Measurements from ENCODE around the gene ATP1A3.
A peak's percentile ranks its signal among the peaks of the same experiment; 100 is the strongest.

The ATP1A3 gene

GRCh38 chr19:41984961-41985360 lies 9.1 kb downstream of the ATP1A3 start:
- no peak for DNase-seq

DNA sequence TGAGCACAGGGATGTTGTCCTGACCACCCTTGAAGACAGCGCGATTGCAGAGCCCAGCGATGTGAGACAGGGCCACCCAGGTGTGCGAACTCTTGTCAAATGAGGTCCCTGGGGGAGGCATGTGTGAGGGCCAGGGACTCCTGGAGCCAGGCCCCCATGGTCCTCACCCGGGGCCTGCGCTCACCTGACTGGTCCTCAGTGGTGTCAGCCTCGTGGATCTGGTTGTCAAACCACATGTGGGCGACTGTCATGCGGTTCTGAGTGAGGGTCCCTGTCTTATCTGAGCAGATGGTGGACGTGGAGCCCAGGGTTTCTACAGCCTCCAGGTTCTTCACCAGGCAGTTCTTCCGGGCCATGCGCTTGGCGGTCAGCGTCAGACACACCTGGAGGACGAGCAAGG lies 12.3 kb downstream of the ATP1A3 start:
- no peak for DNase-seq

- no peak for DNase-seq
These were observed 15.6 kb downstream of the ATP1A3 start for GRCh38 chr19:41978470-41978869.

GRCh38 chr19:41977916-41978315 lies 16.1 kb downstream of the ATP1A3 start:
- DNase-seq = no peak

DNA sequence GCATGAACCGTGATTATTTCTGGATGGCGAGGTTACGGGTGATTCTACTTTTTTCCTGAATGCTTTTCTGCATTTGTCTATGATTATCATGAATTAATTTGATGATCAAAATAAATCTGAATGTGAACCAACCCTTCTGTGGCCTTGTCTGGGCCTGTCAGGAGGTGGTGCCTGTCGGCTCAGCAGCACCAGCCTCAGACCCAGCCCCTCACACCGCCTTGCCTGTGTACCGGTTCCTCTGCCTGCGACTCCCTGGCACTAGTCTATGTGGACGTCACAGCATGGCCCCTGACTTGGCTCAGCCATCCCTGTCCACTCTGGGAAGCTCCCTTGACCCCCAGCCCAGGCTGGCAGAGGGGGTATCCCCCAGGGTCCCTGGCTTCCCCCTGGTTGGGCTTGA lies 19.4 kb downstream of the ATP1A3 start:
- DNase-seq = no peak

DNA sequence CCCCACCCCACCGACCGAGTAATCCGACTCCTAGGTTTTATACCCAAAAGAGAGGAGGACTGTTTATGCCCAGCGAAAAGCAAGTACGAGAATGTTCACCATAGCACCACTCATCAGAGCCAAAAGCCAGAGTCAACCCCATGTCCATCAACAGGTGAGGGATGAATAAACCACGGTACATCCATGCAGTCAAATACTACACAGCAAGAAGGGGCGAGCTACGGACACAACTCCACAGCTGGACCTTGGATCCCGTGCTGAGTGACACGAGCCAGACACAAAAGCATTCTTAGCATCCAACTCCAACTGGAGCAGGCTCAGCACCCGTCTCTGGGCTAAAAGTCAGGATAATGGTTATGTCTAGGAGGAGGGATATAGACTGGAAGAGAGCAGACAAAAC lies 22.7 kb downstream of the ATP1A3 start:
- DNase-seq = no peak

DNA sequence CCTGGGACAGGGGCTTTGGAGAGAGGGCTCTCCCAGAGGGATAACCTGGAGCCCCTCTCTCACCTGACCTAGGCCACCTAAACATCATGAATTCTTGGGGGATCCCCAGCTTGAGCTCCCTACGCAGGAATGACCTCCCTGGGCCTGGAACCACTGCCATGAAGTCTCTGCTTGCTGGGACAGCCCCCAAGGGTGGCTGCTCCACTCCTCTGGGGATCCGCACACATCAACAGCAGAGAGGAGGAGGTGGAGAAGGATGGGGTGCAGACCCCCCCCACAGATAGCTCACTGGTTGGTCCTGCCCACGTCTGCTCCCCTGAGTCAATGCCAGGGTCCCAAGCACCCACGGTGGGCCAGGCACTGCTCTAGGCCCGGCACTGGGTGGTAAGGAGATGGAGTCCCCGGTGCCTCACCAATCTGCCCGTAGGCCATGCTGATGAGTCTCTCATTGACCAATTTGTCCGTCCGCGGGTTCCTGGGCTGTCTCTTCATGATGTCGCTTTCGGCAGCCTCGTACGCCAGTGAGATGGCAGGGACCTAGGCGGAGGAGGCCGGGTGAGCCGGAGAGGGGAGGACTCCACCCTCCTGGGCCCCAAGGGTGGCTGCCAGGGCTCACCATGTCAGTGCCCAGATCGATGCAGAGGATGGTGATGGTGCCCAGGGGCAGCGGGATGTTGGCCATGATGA lies 24.1 kb downstream of the ATP1A3 start:
- DNase-seq = no peak

- no peak for DNase-seq
These were observed 25.1 kb downstream of the ATP1A3 start for GRCh38 chr19:41968751-41969595.

GRCh38 chr19:41967054-41967783 lies 26.8 kb downstream of the ATP1A3 start:
- no peak for DNase-seq

- no peak for DNase-seq
These were observed 28.9 kb downstream of the ATP1A3 start for GRCh38 chr19:41965106-41965505.

DNA sequence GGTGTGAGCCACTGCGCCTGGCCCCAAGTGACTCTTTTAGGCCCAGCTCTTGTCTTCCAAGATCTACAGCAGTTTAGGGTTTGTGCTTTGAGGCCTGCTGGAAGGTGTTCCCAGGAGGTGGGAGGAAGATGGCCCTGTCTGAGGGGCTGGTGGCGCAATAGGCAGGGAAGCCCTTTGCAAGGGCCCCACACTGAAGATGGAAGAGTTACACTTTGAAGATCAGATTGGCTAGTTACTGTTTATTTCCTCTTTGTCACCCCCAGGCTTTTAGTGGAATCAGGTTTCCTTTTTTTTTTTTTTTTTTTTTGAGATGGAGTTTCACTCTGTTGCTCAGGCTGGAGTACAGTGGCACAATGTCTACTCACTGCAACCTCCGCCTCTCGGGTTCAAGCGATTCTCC lies 33.1 kb downstream of the ATP1A3 start:
- no peak for DNase-seq

GRCh38 chr19:41959056-41960053 lies 34.7 kb downstream of the ATP1A3 start, which contains the start of gene RABAC1:
TSS of gene RABAC1 (minus strand) at chr19:41959321. CDS start at chr19:41959292, 29 bp downstream.
- peak; percentile 87 for DNase-seq

GRCh38 chr19:41958367-41959055 lies 35.5 kb downstream of the ATP1A3 start:
- peak; percentile 46 for DNase-seq

DNA sequence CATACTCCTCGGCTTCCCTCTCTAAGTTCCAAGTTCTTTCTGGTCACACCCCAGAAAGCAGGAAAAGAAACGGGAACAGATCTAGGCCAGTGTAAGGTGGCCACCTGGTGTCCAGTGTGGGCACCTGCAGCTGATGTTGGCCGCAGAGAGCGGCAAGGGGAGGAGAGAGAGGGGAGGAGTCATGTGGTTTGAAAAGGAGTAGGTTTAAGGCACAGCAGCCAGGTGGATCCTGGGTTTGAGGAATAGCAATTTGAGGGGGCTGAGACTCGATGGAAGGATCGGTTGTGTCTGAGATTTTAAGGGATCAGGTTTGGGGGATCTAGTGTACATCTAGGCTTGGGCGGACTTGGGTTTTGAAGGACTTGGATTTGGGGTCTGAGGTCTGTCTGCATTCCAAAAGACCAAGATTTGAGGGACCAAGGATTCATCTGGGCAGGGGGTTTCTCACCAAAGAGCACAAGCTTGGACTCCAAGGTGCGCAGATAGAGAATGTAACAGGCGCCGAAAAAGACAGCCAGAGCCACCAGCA lies 36.1 kb downstream of the ATP1A3 start:
- DNase-seq = peak; percentile 82

DNA sequence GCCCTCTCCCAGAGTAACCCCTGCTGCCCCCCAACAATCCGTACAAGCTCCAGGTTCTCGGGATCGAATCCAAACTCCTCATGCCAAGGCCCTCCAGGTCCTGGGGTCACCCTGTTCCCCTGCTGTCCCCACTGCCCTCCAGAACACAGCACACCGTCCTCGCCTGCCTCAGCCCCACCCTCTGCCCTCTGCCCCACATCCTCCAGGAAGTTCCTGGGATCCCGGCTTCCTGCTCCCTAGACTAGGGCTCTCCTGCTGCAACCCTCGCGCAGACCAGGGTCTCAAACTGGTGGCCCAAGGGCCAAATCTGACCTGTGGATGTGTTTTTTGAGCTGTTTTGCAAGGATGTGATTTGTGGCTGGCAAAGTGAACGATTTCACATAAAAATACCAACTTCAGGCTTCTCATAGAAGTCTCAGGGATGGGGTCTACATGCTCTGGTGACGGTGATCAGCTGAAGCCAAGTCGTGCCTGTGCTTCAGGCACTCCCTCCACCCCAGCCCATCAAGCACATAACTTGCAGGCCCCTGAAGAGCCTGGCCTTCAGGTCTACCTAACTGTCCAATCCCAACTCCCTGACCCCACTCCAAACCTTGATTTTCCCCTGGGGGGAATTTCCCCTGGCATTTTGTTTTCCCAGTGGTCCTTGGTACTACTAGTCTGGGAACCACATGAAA lies 36.7 kb downstream of the ATP1A3 start:
- DNase-seq = no peak

GRCh38 chr19:41956621-41957020 lies 37.4 kb downstream of the ATP1A3 start:
- no peak for DNase-seq

DNA sequence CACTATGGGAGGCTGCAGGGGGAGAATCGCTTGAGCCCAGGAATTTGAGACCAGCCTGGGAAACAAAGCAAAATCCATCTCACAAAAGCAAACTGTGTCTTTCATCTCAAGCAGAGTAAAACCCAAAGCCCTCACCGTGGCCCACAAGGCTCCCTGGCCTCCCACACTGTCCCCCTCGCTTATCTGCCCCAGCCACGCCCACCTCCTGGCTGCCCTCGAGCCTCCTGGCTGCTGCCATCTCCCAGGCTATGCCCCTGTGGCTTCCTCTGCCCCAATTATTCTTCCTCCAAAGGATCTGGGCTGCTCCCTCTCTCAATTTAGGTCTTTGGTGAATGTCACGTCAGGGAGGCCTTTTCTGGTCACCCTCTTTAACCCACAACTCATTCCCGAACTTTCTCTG lies 38.5 kb downstream of the ATP1A3 start:
- peak; percentile 43 for DNase-seq

GRCh38 chr19:41951686-41952172 lies 42.3 kb downstream of the ATP1A3 start:
- peak; percentile 75 for DNase-seq

DNA sequence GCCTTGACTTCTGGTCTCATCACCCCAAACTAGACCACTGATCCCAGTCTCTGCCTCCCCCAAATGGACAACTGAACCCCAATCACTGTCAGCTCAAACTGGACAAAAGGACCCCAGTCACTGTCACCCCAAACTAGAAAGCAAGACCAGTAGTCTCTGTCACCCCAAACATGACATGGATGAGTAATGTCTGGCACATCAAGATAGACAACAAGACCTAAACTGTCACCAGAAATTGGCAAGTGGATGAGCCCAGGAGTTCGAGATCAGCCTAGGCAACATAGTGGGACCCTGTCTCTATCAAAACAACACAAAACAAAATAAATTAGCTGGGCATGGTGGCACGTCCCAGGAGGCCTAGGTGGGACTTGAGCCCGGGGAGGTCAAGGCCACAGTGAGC lies 46.9 kb downstream of the ATP1A3 start:
- DNase-seq = no peak

- no peak for DNase-seq
These were observed 48.8 kb downstream of the ATP1A3 start for GRCh38 chr19:41945135-41945766.

All from hematopoietic multipotent progenitor cell treated with erythropoietin and hydrocortisone succinate and interleukin-3 and kit ligand, for 8 days (in vitro differentiated cells).